ENCODE measurements around the gene SLC12A3.

DNA sequence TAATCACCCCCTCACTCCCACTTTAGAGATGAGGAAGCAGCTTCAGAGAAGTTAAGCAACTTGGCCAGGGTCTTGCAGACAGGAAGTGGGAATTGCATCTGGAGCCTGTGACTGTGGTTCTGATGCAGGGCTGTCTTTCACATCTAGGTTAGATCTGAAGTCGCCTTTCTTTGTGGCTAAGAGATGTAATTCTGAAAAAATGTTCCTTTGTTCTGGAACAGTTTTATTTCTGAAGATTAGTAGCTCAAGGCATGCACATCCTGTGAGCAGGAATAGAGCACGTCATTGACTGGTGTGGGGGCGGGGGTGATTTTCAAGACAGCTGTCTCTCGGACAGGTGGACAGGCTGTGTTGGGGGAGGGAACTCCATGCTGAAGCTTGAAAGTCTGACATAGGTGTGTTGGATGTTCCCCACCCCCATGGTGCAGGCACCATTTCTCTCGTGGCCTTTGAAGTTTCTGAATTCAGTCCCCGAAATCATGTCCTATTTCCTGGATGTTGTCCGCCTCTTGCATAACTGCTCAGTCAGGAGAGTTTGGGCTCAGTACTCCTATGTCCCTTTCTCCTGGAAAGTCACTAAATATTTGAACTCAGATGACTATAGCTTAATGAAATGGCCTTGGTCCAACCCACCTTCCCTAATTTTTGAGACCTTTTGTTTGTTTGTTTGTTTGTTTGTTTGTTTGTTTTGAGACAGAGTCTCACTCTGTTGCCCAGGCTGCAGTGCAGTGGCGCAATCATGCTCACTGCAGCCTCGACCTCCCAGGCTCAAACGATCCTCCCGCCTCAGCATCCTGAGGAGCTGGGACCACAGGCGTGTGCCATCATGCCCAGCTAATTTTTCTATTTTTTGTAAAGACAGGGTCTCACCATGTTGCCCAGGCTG, 45.9 kb downstream of the SLC12A3 start:
- TF ChIP-seq CTCF (IDR thresholded peaks at IDR 0.05) (no peak), POLR2A (IDR thresholded peaks at IDR 0.05) (no peak)
